ENCODE results near the gene MACO1.
"Not testable (repeated sequence)": the region's sequence is repeated elsewhere in the genome, so short reads cannot be mapped to it uniquely, and the experiment has no call there.

MACO1 gene

GRCh38 chr1:25420715-25421114 is 10.0 kb upstream of the MACO1 start, which contains the start of gene RHCE:
RHCE (minus strand) TSS chr1:25420825; CDS start chr1:25420786, 39 bp downstream.
- FAIRE-seq, result not testable (repeated sequence)

DNA sequence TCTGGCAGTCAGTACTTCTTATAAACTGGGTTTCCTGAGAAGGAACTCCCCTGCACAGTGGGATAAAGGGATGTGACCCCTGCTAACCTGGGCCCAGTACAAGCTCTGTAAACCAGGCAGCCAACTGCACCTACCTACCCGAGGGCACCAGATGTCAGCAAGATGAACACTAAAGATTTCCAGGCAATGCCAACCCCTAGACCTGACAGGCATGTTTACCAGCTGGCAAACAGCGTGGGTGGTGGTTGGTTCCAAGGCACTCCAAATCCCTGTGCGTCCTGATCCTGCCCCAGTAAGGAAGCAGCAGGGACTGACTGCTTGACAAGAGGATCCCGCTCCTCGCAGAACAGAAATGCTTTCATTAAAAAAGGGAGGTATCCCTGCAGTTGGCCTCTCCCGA is 7.5 kb upstream of the MACO1 start:
- DNase-seq (ENCODE audit: low spot score); FAIRE-seq: not testable (repeated sequence)

More at GRCh38 chr1:25420715-25421114, 10.0 kb upstream of the MACO1 start, which contains the start of gene RHCE:
- DNase-seq (ENCODE audit: low spot score), result not testable (repeated sequence)

DNA sequence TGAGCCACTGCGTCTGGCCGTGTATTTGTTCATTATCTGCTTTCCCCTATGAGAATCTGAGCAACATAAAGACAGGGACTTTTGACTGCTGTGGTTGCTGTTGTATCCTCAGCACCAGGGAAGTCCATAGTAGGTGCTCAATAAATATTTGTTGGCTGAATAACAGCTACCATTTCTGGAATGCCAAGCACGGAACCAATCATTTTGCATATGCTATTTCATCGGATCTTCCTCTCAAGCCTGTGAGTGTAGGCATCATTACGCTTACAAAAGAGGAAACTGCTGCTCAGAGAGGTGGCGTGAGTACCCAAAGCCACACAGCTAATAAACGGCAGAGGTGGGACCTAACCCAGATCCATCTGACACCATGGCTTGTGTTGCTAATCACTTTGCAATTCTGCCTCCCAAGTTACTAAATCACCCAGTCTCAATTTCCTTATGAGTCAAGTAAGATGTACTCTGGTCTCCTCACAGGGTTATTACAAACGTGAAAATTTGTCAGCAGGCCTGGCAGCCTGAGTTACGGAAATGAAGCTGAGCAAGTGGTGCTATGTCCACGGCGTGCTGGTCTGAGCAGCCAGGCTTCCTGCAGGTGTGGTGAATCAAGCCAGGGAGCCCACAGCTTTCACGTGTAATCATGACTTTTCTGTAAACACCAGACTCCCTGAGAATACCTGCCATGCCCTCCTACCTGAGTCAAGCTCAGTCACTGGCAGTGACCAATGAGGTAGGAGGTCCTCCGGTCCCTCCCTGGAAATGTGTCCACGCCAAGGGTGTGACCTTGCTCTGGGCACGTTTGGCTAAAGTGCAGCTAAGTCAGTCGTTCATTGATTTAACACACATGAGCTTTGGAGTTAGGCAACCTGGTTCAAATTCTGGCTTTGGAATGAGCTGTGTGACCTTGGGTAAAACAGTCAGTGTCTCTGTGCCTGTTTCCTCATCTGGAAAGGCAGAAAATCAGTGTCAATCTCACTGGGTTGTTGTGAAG is 5.3 kb upstream of the MACO1 start:
- no peak for DNase-seq (ENCODE audit: low spot score)
- no peak for FAIRE-seq

DNA sequence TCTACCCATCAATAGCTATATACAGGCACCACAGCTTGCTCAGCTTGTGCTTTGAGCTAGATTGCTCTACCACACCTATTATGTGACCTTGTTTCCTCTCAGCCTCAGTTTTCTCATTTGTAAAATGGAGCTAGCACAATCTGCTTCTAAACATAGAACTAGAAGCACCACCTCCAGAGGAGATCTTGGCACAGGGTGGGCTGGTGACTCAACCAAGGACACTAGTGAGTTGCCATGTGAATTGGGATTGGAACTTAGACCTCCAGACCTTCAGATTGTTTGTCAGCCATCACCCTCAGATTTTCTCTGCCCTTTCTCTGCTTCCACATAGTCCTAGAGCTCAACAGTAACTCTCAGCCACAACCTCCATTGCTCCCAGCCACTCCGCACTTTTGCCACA is 3.0 kb upstream of the MACO1 start:
- FAIRE-seq (no peak), DNase-seq (ENCODE audit: low spot score) (no peak)

- FAIRE-seq (no peak), DNase-seq (ENCODE audit: low spot score) (no peak)
These were observed 2.1 kb upstream of the MACO1 start for GRCh38 chr1:25428475-25429166.

GRCh38 chr1:25430967-25431881 is 527 bp downstream of the MACO1 start:
- DNase-seq (ENCODE audit: low spot score) (no peak), FAIRE-seq (no peak)

DNA sequence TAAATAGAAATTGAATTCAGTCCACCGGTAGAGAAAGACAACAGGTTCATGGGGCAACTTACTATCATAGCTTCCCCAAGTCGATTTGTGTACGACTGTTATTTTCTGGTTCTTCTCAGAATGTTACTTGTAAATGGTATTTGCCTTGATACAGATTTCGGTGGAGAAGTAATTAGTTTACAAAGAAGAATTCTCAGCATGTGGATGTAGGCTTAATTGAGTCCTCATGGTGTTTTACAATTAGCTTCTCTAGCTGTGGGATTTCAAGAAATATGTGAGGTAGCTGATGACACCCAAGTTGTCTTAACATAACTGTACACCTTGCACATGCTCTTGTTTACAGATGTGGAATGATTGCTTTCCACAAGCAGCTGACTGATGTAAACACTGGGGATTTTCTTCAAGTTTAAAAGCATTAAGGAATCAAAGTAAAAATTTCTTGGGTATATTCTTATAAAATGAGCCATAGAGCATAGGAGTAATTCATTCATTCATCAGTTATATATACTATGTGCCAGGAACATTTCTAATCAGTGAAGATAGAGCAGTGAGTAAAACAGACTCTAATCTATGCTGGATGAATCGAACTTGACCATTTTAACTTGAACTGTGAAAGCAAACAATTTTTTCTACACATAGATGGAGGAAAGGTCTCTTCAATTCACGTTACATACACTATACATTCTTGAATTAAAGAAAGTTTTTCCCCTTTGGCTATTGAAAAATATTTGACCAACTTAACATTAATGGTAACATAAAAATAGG is 1.4 kb downstream of the MACO1 start:
- DNase-seq (ENCODE audit: low spot score) (no peak), FAIRE-seq (no peak)

GRCh38 chr1:25432749-25433388 is 2.2 kb downstream of the MACO1 start:
- FAIRE-seq, result no peak
- no peak for DNase-seq (ENCODE audit: low spot score)

DNA sequence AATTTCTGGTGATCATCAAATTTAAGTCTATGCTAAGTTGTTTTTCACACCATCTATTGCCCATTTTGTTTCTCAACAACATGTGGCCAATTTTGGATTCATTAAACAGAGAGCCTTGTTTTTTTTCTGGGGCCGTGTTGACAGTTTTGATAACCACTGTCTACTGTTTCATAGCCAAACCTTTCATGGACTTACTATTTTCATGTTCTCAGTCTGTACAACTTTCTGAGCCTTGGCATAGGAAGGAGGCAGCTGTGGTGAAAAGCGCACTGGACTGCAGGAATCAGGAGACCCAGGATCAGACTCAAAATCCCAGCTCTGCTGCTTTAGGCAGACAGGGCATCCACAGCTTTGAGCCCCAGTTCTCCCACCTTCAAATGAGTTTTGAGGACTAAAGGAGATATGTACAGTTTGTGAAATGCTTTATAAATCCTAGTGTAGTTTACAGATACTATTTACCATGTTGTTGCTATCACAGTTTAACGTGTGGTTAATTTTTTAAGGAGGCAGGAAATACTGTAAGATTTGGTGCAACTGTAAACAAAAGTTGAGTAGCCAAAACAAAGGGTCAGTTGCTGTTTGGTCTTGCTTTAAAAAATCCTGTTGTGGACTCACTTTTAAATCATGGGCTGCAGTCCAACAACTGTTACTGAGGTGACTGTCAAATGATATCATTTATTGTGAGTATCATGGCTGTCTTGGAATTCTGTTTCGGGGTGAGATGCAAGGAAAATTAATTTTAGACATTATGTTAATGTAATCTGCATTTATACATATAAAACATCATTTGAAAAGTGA is 2.9 kb downstream of the MACO1 start:
- no peak for DNase-seq (ENCODE audit: low spot score)

DNA sequence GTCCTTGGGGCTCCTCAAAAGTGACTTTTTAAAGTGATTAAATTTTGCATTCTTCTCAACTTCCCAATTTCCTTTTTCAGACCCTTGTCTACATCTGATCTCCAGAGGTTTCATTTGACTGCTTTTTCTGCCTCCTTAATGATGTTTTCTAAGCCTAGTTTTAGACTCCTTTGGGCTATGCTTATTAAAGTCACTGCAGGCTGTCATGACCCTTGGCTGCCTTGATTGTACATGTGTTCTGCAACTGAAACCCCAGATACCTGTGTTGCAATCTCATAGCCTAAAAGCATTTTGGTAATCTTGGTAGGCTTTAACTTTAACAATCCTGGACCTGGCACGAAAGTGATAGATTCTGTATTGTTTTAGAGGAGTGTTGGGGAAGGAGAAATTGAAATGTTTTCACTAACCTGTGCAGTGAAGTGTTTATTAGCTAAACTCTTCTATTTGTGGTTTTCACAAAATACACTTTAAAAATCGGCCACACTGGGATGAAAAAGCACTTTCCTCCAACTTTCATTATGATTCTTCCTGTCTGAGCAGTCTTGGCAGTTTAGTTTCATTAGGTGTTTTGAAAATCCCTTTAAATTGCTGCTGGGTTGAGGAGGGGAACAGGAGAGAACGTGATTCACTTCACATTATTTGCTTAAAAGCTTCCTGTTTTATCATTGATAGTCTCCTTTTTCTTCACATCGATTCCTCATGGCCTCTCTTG is 4.9 kb downstream of the MACO1 start:
- DNase-seq (ENCODE audit: low spot score), result no peak
- no peak for FAIRE-seq

More for the DNA sequence above, 2.9 kb downstream of the MACO1 start:
- no peak for FAIRE-seq

DNA sequence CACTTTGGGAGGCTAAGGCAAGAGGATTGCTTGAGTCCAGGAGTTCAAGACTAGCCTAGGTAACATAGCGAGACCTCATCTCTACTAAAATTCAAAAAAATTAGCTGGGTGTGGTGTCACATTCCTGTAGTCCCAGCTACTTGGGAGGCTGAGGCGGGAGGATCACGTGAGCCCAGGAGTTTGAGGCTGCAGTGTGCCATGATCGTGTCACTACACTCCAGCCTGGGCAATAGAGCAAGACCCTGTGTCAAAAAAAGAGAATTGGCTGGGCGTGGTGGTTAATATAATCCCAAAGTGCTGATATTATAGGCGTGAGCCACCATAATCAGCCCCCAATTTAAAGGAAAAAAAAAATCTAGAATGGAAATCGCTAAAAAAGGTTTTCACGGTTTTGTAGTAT is 7.0 kb downstream of the MACO1 start:
- DNase-seq (ENCODE audit: low spot score), result no peak
- no peak for FAIRE-seq

- DNase-seq (ENCODE audit: low spot score) (no peak), FAIRE-seq (no peak)
These were observed 8.6 kb downstream of the MACO1 start for GRCh38 chr1:25439287-25439686.

DNA sequence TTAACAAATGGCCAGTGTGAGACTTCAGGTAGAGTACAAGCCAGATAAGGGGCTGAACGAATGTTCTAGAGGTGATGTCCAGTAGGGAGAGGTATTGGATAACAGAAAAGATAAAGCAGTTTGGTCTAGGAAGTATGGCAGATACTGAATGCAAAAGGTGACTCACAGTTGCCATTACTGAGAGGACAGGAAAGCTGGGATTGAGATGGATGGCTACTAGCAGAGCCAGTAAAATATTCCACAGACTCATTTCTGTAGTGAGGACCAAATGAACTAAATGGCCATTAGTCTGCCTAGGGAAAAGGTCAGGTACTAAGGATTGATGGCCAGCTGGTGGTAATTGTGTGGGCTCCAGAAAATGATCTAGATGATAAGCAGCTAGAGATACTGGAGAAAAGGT is 11.5 kb downstream of the MACO1 start:
- FAIRE-seq, result no peak
- no peak for DNase-seq (ENCODE audit: low spot score)

DNA sequence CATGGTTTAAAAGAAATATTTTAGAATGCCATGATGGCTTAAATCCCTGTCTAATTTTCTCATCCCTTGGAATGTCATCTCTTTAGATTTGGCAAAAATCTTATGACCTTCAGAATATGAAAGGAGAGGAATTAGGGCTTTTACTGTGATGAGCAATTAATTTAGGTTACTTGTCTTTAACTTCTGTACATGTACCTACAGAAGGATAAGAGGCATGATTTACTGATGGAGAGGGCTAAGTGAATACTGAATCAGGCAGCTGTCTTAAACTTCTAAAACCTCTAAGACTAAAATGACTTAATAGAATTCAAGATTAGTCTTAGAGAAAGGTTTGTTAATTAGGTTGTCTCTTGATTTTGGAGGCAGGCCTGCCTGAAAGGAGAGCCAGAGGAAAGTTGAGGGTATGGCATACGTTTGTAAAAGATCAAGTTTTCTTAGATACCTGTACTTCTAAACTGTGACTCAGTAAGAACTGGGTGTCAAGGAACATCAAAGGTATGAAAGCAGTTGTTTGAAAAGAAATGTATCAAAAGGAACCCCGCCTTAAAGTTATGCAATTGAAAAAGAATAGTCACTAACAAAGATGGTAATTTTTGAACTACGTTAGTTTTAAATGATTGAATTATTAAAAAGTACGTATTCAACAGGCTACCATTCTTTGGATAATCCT is 12.5 kb downstream of the MACO1 start:
- no peak for DNase-seq (ENCODE audit: low spot score)
- FAIRE-seq, result no peak

DNA sequence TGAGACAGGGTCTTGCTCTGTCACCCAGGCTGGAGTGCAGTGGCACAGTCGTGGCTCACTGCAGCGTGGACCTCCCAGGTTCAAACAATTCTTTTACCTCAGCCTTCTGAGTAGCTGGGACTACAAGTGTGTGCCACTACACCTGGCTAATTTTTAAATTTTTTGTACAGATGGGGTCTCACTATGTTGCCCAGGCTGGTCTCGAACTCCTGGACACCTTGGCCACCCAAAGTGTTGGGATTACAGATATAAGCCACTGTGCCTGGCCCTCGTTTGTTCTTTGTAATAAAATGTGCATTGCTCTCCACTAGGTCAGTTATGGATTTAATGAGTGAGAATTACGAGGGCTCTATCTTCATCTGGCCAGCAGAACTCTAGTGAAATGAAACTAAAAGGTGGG is 13.9 kb downstream of the MACO1 start:
- FAIRE-seq; DNase-seq (ENCODE audit: low spot score): not testable (repeated sequence)

DNA sequence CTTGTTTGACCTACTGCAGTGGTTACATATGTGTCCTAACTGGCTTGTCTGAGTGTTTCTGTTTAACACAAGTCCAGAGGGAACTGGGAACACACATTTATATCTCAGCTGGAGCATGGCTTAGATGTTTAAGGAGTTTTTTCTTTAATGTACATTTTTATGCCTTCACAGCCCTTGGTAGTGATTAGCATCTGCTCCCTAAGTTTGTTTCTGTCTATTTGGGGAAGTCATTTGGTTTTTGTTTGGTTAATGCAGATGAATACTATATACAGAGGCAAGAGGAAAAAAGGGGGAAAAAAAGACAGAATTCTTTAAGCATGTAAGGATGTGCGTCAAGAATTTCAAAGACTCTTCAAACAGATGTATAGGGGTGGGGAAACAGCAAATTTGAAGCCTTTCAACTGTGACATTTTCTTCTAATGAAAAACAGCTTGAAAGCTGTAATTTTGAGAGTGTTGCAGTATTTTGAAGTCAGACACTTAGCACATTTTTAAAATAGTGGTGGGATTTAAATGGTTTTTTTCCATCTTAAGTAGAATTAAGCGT is 15.4 kb downstream of the MACO1 start:
- FAIRE-seq, result no peak
- no peak for DNase-seq (ENCODE audit: low spot score)

GRCh38 chr1:25447547-25447946 is 16.9 kb downstream of the MACO1 start:
- FAIRE-seq (no peak), DNase-seq (ENCODE audit: low spot score) (no peak)

- no peak for DNase-seq (ENCODE audit: low spot score)
- FAIRE-seq, result no peak
These were observed 20.2 kb downstream of the MACO1 start for GRCh38 chr1:25450891-25451290.
